ENCODE measurements around the gene PSMB3.

Gene PSMB3

DNA sequence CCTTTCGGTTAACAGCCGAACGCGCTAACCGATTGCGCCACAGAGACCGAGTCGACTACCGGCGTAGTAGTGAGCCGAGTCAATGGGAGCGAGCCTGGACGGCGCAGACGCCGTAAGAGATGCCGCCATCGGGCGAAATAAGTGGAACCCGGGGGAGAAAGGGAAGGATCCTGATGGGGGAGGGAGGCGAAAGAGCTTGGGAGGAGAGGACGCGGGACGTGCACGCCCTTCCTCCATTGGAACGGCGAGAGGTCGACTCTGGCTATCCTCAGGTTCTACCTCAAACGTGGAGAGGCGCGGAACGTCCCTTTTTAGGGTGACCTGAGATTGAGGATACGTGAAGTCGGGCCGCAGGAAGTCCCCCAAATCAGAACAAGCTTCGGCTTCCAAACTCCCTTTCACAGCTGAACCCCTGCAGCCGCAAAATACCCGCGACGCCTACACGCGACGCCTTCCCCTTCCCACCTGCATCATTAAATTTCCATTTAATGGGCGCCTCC, 683 bp upstream of the PSMB3 start (continued):
- TF ChIP-seq ZNF274 (IDR thresholded peaks at IDR 0.05; ENCODE audit: low read length) (no peak), ZNF274 (tag by site-specific recombination; IDR thresholded peaks at IDR 0.05; ENCODE audit: borderline replicate concordance) (no peak), ZNF549 (tag by site-specific recombination; IDR thresholded peaks at IDR 0.05) (no peak), ZNF670 (tag by site-specific recombination; IDR thresholded peaks at IDR 0.05; ENCODE audit: low read depth) (no peak), YY2 (tag by site-specific recombination; IDR thresholded peaks at IDR 0.05) (peak; percentile 88), ZNF121 (tag by site-specific recombination; IDR thresholded peaks at IDR 0.05) (no peak), ZFHX2 (tag by site-specific recombination; conservative IDR thresholded peaks at IDR 0.05) (no peak), SETDB1 (IDR thresholded peaks at IDR 0.05; ENCODE audit: insufficient read length, low read length) (no peak), GLI2 (tag by site-specific recombination; IDR thresholded peaks at IDR 0.05; ENCODE audit: borderline replicate concordance, low read depth) (no peak), HOXD13 (CRISPR knock-in tag; IDR thresholded peaks at IDR 0.05; ENCODE audit: borderline replicate concordance) (no peak; the same call in 1 of the 2 replicates), OSR2 (tag by site-specific recombination; IDR thresholded peaks at IDR 0.05) (no peak), ZNF140 (tag by site-specific recombination; IDR thresholded peaks at IDR 0.05) (no peak), KLF16 (tag by site-specific recombination; IDR thresholded peaks at IDR 0.05) (peak; percentile 81; the same call in 1 of the 2 replicates), WT1 (tag by site-specific recombination; IDR thresholded peaks at IDR 0.05) (peak; percentile 31), ZNF626 (tag by site-specific recombination; IDR thresholded peaks at IDR 0.05) (no peak), ZNF114 (tag by site-specific recombination; IDR thresholded peaks at IDR 0.05) (no peak), IKZF3 (tag by site-specific recombination; IDR thresholded peaks at IDR 0.05) (peak; percentile 97)
- TF ChIP-seq, protein P1, sequence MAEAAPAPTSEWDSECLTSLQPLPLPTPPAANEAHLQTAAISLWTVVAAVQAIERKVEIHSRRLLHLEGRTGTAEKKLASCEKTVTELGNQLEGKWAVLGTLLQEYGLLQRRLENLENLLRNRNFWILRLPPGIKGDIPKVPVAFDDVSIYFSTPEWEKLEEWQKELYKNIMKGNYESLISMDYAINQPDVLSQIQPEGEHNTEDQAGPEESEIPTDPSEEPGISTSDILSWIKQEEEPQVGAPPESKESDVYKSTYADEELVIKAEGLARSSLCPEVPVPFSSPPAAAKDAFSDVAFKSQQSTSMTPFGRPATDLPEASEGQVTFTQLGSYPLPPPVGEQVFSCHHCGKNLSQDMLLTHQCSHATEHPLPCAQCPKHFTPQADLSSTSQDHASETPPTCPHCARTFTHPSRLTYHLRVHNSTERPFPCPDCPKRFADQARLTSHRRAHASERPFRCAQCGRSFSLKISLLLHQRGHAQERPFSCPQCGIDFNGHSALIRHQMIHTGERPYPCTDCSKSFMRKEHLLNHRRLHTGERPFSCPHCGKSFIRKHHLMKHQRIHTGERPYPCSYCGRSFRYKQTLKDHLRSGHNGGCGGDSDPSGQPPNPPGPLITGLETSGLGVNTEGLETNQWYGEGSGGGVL (tag by site-specific recombination; IDR thresholded peaks at IDR 0.05) = peak; percentile 96
- TF ChIP-seq, protein P2, sequence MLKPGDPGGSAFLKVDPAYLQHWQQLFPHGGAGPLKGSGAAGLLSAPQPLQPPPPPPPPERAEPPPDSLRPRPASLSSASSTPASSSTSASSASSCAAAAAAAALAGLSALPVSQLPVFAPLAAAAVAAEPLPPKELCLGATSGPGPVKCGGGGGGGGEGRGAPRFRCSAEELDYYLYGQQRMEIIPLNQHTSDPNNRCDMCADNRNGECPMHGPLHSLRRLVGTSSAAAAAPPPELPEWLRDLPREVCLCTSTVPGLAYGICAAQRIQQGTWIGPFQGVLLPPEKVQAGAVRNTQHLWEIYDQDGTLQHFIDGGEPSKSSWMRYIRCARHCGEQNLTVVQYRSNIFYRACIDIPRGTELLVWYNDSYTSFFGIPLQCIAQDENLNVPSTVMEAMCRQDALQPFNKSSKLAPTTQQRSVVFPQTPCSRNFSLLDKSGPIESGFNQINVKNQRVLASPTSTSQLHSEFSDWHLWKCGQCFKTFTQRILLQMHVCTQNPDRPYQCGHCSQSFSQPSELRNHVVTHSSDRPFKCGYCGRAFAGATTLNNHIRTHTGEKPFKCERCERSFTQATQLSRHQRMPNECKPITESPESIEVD (tag by site-specific recombination; IDR thresholded peaks at IDR 0.05) = no peak
- TF ChIP-seq, protein P3, sequence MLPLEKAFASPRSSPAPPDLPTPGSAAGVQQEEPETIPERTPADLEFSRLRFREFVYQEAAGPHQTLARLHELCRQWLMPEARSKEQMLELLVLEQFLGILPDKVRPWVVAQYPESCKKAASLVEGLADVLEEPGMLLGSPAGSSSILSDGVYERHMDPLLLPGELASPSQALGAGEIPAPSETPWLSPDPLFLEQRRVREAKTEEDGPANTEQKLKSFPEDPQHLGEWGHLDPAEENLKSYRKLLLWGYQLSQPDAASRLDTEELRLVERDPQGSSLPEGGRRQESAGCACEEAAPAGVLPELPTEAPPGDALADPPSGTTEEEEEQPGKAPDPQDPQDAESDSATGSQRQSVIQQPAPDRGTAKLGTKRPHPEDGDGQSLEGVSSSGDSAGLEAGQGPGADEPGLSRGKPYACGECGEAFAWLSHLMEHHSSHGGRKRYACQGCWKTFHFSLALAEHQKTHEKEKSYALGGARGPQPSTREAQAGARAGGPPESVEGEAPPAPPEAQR (tag by site-specific recombination; IDR thresholded peaks at IDR 0.05) = peak; percentile 84; the same call in 1 of the 2 replicates
- TF ChIP-seq, protein P4, sequence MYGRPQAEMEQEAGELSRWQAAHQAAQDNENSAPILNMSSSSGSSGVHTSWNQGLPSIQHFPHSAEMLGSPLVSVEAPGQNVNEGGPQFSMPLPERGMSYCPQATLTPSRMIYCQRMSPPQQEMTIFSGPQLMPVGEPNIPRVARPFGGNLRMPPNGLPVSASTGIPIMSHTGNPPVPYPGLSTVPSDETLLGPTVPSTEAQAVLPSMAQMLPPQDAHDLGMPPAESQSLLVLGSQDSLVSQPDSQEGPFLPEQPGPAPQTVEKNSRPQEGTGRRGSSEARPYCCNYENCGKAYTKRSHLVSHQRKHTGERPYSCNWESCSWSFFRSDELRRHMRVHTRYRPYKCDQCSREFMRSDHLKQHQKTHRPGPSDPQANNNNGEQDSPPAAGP (tag by site-specific recombination; IDR thresholded peaks at IDR 0.05) = peak; percentile 93; the same call in 1 of the 2 replicates
- TF ChIP-seq, protein P5, sequence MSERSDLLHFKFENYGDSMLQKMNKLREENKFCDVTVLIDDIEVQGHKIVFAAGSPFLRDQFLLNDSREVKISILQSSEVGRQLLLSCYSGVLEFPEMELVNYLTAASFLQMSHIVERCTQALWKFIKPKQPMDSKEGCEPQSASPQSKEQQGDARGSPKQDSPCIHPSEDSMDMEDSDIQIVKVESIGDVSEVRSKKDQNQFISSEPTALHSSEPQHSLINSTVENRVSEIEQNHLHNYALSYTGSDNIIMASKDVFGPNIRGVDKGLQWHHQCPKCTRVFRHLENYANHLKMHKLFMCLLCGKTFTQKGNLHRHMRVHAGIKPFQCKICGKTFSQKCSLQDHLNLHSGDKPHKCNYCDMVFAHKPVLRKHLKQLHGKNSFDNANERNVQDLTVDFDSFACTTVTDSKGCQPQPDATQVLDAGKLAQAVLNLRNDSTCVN (tag by site-specific recombination; optimal IDR thresholded peaks at IDR 0.05) = peak; percentile 74
- TF ChIP-seq, protein P6, sequence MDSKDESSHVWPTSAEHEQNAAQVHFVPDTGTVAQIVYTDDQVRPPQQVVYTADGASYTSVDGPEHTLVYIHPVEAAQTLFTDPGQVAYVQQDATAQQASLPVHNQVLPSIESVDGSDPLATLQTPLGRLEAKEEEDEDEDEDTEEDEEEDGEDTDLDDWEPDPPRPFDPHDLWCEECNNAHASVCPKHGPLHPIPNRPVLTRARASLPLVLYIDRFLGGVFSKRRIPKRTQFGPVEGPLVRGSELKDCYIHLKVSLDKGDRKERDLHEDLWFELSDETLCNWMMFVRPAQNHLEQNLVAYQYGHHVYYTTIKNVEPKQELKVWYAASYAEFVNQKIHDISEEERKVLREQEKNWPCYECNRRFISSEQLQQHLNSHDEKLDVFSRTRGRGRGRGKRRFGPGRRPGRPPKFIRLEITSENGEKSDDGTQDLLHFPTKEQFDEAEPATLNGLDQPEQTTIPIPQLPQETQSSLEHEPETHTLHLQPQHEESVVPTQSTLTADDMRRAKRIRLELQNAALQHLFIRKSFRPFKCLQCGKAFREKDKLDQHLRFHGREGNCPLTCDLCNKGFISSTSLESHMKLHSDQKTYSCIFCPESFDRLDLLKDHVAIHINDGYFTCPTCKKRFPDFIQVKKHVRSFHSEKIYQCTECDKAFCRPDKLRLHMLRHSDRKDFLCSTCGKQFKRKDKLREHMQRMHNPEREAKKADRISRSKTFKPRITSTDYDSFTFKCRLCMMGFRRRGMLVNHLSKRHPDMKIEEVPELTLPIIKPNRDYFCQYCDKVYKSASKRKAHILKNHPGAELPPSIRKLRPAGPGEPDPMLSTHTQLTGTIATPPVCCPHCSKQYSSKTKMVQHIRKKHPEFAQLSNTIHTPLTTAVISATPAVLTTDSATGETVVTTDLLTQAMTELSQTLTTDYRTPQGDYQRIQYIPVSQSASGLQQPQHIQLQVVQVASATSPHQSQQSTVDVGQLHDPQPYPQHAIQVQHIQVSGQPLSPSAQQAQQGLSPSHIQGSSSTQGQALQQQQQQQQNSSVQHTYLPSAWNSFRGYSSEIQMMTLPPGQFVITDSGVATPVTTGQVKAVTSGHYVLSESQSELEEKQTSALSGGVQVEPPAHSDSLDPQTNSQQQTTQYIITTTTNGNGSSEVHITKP (tag by site-specific recombination; IDR thresholded peaks at IDR 0.05) = peak; percentile 88
- TF ChIP-seq, protein P7, sequence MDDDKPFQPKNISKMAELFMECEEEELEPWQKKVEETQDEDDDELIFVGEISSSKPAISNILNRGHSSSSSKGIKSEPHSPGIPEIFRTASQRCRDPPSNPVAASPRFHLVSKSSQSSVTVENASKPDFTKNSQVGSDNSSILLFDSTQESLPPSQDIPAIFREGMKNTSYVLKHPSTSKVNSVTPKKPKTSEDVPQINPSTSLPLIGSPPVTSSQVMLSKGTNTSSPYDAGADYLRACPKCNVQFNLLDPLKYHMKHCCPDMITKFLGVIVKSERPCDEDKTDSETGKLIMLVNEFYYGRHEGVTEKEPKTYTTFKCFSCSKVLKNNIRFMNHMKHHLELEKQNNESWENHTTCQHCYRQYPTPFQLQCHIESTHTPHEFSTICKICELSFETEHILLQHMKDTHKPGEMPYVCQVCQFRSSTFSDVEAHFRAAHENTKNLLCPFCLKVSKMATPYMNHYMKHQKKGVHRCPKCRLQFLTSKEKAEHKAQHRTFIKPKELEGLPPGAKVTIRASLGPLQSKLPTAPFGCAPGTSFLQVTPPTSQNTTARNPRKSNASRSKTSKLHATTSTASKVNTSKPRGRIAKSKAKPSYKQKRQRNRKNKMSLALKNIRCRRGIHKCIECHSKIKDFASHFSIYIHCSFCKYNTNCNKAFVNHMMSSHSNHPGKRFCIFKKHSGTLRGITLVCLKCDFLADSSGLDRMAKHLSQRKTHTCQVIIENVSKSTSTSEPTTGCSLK (tag by site-specific recombination; IDR thresholded peaks at IDR 0.05) = no peak
- TF ChIP-seq, protein P8, sequence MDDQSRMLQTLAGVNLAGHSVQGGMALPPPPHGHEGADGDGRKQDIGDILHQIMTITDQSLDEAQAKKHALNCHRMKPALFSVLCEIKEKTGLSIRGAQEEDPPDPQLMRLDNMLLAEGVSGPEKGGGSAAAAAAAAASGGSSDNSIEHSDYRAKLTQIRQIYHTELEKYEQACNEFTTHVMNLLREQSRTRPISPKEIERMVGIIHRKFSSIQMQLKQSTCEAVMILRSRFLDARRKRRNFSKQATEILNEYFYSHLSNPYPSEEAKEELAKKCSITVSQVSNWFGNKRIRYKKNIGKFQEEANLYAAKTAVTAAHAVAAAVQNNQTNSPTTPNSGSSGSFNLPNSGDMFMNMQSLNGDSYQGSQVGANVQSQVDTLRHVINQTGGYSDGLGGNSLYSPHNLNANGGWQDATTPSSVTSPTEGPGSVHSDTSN (CRISPR knock-in tag; IDR thresholded peaks at IDR 0.05) = 0 out of 2 replicates have a peak, but pooled peaks have one; percentile 90

Data from HEK293 (cell line).